RWPE2 (cell line): ENCODE results near the gene BANK1.

Source experiments
- ATAC-seq: fragments of 200-7000 bp; cut with Tn5 transposase; 3 replicates; pipeline ENCODE4 v1.9.1; 2021; ENCODE audit warnings: low read depth
- DNase-seq: peaks from one replicate; pipeline ENCODE4 v3.0.0-alpha.2; 2020; ENCODE audit warnings: low spot score
- H3K27ac ChIP-seq: fragments of 450-650 bp; 2 replicates; pipeline ENCODE4 v1.5.1; 2017; ENCODE audit warnings: mild to moderate bottlenecking; ENCODE audit not compliant: poor library complexity, severe bottlenecking
- H3K27me3 ChIP-seq: fragments of 250-450 bp; sonication (Bioruptor Pico); 2 replicates; pipeline ENCODE4 v1.5.1; 2021; ENCODE audit warnings: mild to moderate bottlenecking, moderate library complexity; ENCODE audit not compliant: insufficient read depth, poor library complexity, severe bottlenecking
- H3K36me3 ChIP-seq: fragments of 250-450 bp; sonication (Bioruptor Pico); 2 replicates; pipeline ENCODE4 v1.5.1; 2020; ENCODE audit warnings: low read depth, mild to moderate bottlenecking, moderate library complexity
- H3K4me1 ChIP-seq: fragments of 250-450 bp; sonication (Bioruptor Pico); 2 replicates; pipeline ENCODE4 v1.5.1; 2021; ENCODE audit warnings: mild to moderate bottlenecking, moderate library complexity; ENCODE audit not compliant: insufficient read depth, poor library complexity, severe bottlenecking
- H3K4me3 ChIP-seq: fragments of 250-450 bp; sonication (Bioruptor Pico); 2 replicates; pipeline ENCODE4 v1.5.1; 2021; ENCODE audit warnings: mild to moderate bottlenecking, moderate library complexity; ENCODE audit not compliant: severe bottlenecking
- H3K9me3 ChIP-seq: fragments of 250-450 bp; sonication (Bioruptor Pico); 2 replicates; pipeline ENCODE4 v1.5.1; 2021; ENCODE audit warnings: mild to moderate bottlenecking, moderate library complexity; ENCODE audit not compliant: severe bottlenecking
- CTCF ChIP-seq: fragments of 450-650 bp; IDR thresholded peaks from one replicate; pipeline ENCODE4 v1.5.1; 2017; ENCODE audit warnings: mild to moderate bottlenecking, moderate library complexity; ENCODE audit not compliant: poor library complexity, severe bottlenecking

The BANK1 gene

DNA sequence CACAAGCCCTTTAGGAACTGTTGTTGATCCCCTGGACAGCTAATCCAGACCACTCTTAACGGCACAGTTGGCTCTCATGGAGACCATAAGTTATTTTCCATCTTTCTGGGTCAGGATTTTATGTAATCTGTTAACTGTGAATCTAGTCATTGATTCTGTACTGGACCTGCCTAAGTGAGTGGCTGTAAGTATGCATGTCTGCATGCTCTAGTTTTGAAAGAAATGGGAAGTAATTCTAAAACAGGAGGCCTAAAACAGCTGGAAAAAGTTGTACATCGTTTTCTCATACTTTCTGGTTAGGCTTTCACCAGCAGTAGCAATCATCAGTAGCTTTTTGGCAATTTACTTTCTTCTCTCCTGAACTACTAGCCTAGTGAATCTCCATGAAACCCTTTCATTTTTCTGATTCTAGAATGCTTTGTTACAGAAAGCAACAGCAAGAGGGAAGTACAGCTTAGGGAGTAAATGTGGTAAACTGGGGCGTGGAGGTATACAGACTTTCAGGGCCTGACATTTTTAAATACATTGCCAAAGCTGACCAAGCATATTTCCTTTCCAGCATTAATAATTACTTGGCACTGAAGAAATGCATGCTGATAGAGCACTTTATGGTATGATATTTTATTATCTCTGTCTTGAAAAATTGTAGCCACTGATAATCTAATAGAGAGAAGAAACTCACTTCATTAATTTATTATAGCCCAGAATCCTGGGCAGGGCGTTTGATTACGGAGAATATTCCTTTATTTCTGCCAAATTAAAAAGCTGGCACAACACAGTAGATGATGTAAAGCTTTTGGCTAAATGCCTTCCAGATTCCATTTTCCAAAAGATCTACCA is 202.7 kb downstream of the BANK1 start:
- no peak for TF ChIP-seq CTCF
- no peaks in the 10 kb centered on the region for H3K9me3 ChIP-seq
- no peaks in the 10 kb centered on the region for H3K4me1 ChIP-seq
- ATAC-seq = no peak
- H3K4me3 ChIP-seq = no peak overlapping the region
- H3K27me3 ChIP-seq = no peaks in the 10 kb centered on the region
- DNase-seq = no peak
- H3K36me3 ChIP-seq = no peaks in the 10 kb centered on the region
- H3K27ac ChIP-seq = no peak overlapping the region

DNA sequence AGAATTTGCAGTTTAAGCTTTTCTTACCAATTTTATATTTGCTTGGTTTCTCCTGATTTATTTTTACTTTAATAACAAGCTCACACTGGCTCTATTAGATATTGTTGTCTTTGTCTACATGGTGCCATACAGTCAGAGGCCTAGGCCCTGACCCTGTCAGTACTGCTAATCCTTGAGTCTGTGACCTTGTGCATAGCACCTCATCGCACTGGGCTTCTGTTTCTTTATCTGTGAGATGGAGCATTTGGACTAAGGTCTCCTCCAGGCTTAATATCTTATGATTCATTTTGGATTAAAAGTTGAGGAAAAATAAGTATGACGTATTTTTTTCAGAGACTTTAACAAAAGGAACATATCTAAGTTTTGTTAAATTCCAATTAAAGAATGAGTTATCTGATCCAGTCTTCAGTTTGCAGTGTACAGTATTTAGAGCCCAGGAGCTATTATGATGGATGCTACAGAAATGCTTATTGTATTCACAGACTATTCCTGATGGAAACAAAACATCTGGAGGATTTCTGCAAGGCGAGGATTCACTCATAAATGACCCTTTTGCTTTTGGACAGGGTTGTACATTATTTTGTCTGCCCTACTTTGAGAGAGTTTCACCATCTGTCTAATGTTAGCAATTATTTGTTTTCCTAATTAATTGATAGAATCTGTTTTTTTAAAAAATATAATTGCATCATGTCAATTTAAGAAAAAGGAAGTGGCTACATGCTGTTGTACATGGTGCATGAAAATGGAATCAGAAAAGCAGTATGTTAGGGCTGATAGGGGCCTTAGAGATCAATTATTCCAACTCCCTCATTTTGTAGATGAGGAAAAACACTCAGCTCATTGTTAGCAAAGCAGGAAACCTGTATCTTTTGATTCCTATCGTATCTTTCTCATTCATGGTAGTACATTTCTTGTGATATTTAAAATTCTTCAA is 203.6 kb downstream of the BANK1 start:
- ATAC-seq (no peak), DNase-seq (no peak)
- Histone ChIP-seq H3K27me3 (no peaks in the 10 kb centered on the region), H3K9me3 (no peaks in the 10 kb centered on the region), H3K27ac (no peak overlapping the region), H3K4me3 (no peak overlapping the region), H3K36me3 (no peaks in the 10 kb centered on the region), H3K4me1 (no peaks in the 10 kb centered on the region)
- TF ChIP-seq CTCF = no peak

DNA sequence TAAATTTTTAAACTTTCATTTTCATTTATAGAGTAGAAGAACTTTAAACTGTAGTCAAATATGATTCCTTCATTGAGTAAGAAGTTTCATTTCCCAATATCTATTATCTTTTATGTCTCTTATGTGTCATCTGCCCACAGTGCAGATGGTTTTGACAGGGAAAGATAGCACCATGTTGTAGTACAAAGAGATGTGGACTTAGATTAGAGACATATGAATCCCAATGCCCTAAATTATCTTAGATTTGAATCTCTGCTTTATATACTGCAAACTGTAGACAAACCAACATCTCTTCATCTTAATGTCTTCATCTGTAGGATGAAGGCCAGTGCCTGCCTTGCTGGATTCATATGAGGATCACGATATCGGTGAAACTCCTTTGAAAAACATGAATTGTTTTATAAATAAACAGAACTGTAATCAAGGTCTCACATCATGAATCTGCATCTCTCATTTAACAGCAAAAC is 217.5 kb downstream of the BANK1 start:
- no peaks in the 10 kb centered on the region for H3K9me3 ChIP-seq
- H3K27me3 ChIP-seq = no peaks in the 10 kb centered on the region
- ATAC-seq (no peak), DNase-seq (no peak)
- H3K4me3 ChIP-seq = no peak overlapping the region
- H3K36me3 ChIP-seq = no peaks in the 10 kb centered on the region
- H3K4me1 ChIP-seq = no peaks in the 10 kb centered on the region
- no peak overlapping the region for H3K27ac ChIP-seq
- no peak for TF ChIP-seq CTCF

- Histone ChIP-seq H3K27ac (no peak overlapping the region), H3K27me3 (no peaks in the 10 kb centered on the region), H3K9me3 (no peaks in the 10 kb centered on the region), H3K4me3 (no peak overlapping the region), H3K4me1 (no peaks in the 10 kb centered on the region), H3K36me3 (no peaks in the 10 kb centered on the region)
- DNase-seq = no peak
- no peak for ATAC-seq
- no peak for TF ChIP-seq CTCF
Observed at GRCh38 chr4:102008711-102009110, 218.2 kb downstream of the BANK1 start.
